ENCODE results near the gene C1QTNF2. TPM values are rescaled to one million over a fixed set of nuclear protein-coding genes. Genes with fewer than 3 reads are reported as not detected.

C1QTNF2 gene
- polyA plus RNA-seq, 1 donor (not counting 4 experiments of a cell fraction or from before 2014, with no cell fraction given) = 0.07 TPM

DNA sequence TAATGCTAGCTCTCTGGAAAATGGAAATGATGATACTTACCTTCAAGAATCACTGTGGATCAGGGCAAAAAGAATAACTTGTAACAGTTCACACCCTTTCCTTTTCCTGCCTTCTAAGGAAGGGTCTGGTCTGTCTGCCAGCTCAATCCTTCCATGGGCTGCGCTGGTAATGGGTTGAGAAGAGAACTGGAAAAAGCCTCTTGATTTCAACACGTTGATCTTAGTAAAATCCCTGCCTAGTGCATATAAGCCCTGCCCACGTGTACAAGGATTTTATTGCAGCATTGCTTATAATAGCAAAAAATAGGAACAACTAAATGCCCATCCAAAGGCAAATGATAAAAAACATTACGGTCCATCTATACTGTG lies 20.5 kb downstream of the C1QTNF2 start:
- Histone ChIP-seq H3K4me1 (ENCODE audit: control insufficient read depth, extremely low read depth, insufficient read depth, low read length) (no peaks in the 10 kb centered on the region), H3K36me3 (ENCODE audit: control insufficient read depth in 2 of 2, extremely low read depth in 1 of 2, insufficient read depth in 2 of 2, low read length in 2 of 2) (no peaks in the 10 kb centered on the region), H3K9me3 (ENCODE audit: control insufficient read depth, low read depth, low read length) (no peaks in the 10 kb centered on the region), H3K9ac (ENCODE audit: control insufficient read depth, extremely low read depth, insufficient read depth, low read length) (no peak overlapping the region), H4K20me1 (ENCODE audit: control insufficient read depth, extremely low read depth, insufficient read depth, low read length) (no peaks in the 10 kb centered on the region), H3K27me3 (ENCODE audit: control insufficient read depth, extremely low read depth, insufficient read depth, low read length) (no peaks in the 10 kb centered on the region), H3K4me3 (ENCODE audit: control insufficient read depth in 2 of 3, extremely low read depth in 1 of 3, insufficient read depth in 2 of 3, low read depth in 1 of 3, low read length in 3 of 3) (no peak overlapping the region), H3K4me2 (ENCODE audit: control insufficient read depth, extremely low read depth, insufficient read depth, low read depth, low read length) (no peak overlapping the region), H3K9me1 (ENCODE audit: control insufficient read depth, extremely low read depth, insufficient read depth, low read length) (no peaks in the 10 kb centered on the region), H3K79me2 (ENCODE audit: control insufficient read depth, insufficient read depth, low read length) (no peaks in the 10 kb centered on the region), H3K27ac (ENCODE audit: control insufficient read depth, insufficient read depth, low read length) (no peak overlapping the region), H2AFZ (ENCODE audit: control insufficient read depth, low read length) (no peak overlapping the region)
- TF ChIP-seq, protein P1, sequence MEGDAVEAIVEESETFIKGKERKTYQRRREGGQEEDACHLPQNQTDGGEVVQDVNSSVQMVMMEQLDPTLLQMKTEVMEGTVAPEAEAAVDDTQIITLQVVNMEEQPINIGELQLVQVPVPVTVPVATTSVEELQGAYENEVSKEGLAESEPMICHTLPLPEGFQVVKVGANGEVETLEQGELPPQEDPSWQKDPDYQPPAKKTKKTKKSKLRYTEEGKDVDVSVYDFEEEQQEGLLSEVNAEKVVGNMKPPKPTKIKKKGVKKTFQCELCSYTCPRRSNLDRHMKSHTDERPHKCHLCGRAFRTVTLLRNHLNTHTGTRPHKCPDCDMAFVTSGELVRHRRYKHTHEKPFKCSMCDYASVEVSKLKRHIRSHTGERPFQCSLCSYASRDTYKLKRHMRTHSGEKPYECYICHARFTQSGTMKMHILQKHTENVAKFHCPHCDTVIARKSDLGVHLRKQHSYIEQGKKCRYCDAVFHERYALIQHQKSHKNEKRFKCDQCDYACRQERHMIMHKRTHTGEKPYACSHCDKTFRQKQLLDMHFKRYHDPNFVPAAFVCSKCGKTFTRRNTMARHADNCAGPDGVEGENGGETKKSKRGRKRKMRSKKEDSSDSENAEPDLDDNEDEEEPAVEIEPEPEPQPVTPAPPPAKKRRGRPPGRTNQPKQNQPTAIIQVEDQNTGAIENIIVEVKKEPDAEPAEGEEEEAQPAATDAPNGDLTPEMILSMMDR (optimal IDR thresholded peaks at IDR 0.05 in 1 of 3, IDR thresholded peaks at IDR 0.05 in 1 of 3, conservative IDR thresholded peaks at IDR 0.05 in 1 of 3; ENCODE audit: extremely low read depth in 1 of 3, insufficient read depth in 2 of 3, low read length in 3 of 3) = no peak
- dilution Hi-C loops (cut with MboI; ENCODE audit: extremely low pct_ligation_motif_present, low sequenced_read_pairs) = no loop called here
- no peak for FAIRE-seq
- DNase-seq (ENCODE audit: low read depth, low spot score) = no peak

- H3K4me2 ChIP-seq (ENCODE audit: control insufficient read depth, extremely low read depth, insufficient read depth, low read depth, low read length) = no peak overlapping the region
- H3K4me1 ChIP-seq (ENCODE audit: control insufficient read depth, extremely low read depth, insufficient read depth, low read length) = no peaks in the 10 kb centered on the region
- no peaks in the 10 kb centered on the region for H3K9me1 ChIP-seq (ENCODE audit: control insufficient read depth, extremely low read depth, insufficient read depth, low read length)
- dilution Hi-C loops (cut with MboI; ENCODE audit: extremely low pct_ligation_motif_present, low sequenced_read_pairs) = no loop called here
- no peaks in the 10 kb centered on the region for H3K27me3 ChIP-seq (ENCODE audit: control insufficient read depth, extremely low read depth, insufficient read depth, low read length)
- DNase-seq (ENCODE audit: low read depth, low spot score) (no peak), FAIRE-seq (no peak)
- no peak for TF ChIP-seq EZH2 (IDR thresholded peaks at IDR 0.05; ENCODE audit: low read length)
- TF ChIP-seq, protein P1 (optimal IDR thresholded peaks at IDR 0.05 in 1 of 3, IDR thresholded peaks at IDR 0.05 in 1 of 3, conservative IDR thresholded peaks at IDR 0.05 in 1 of 3; ENCODE audit: extremely low read depth in 1 of 3, insufficient read depth in 2 of 3, low read length in 3 of 3) = no peak
- H3K9me3 ChIP-seq (ENCODE audit: control insufficient read depth, low read depth, low read length) = no peaks in the 10 kb centered on the region
- H3K9ac ChIP-seq (ENCODE audit: control insufficient read depth, extremely low read depth, insufficient read depth, low read length) = no peak overlapping the region
- no peak overlapping the region for H3K4me3 ChIP-seq (ENCODE audit: control insufficient read depth in 2 of 3, extremely low read depth in 1 of 3, insufficient read depth in 2 of 3, low read depth in 1 of 3, low read length in 3 of 3)
- no peaks in the 10 kb centered on the region for H4K20me1 ChIP-seq (ENCODE audit: control insufficient read depth, extremely low read depth, insufficient read depth, low read length)
- H3K36me3 ChIP-seq (ENCODE audit: control insufficient read depth in 2 of 2, extremely low read depth in 1 of 2, insufficient read depth in 2 of 2, low read length in 2 of 2) = no peaks in the 10 kb centered on the region
- H2AFZ ChIP-seq (ENCODE audit: control insufficient read depth, low read length) = no peak overlapping the region
- no peaks in the 10 kb centered on the region for H3K79me2 ChIP-seq (ENCODE audit: control insufficient read depth, insufficient read depth, low read length)
- H3K27ac ChIP-seq (ENCODE audit: control insufficient read depth, insufficient read depth, low read length) = no peak overlapping the region
Observed at GRCh38 chr5:160349249-160349934, 21.0 kb downstream of the C1QTNF2 start.
